Kidney (tissue), 14 donors: ENCODE results near the gene TF. TPM values are rescaled to one million over a fixed set of nuclear protein-coding genes. Genes with fewer than 3 reads are reported as not detected.

Source experiments
- DNase-seq, 5 donors: peaks; one replicate each; pipeline ENCODE4 v3.0.0-alpha.2; 2013 to 2020
- FAIRE-seq: peaks from 2 replicates; lab custom pipeline; 2012; peaks lifted over from hg19 to GRCh38; lab: Jason Lieb, UNC
- H3K27ac ChIP-seq, 2 donors: one replicate each; pipeline ENCODE4 v1.7.0; 2013; ENCODE audit warnings: low read depth in 2 of 2, low read length in 2 of 2, inconsistent platforms in 1 of 2
- H3K27me3 ChIP-seq: one replicate; pipeline ENCODE4 v1.7.1; 2013; ENCODE audit warnings: low read length, inconsistent platforms; ENCODE audit not compliant: control insufficient read depth, insufficient read depth
- H3K36me3 ChIP-seq, 3 donors: one replicate each; pipeline versions ENCODE4 v1.7.0 to v1.7.1; 2013; ENCODE audit warnings: low read length in 3 of 3, control low read depth in 1 of 3, inconsistent platforms in 1 of 3; ENCODE audit not compliant: insufficient read depth in 3 of 3, control insufficient read depth in 2 of 3
- H3K4me1 ChIP-seq, 3 donors: one replicate each; pipeline versions ENCODE4 v1.7.0 to v1.7.1; 2013; ENCODE audit warnings: low read length in 3 of 3, inconsistent platforms in 1 of 3, low read depth in 1 of 3; ENCODE audit not compliant: control insufficient read depth in 2 of 3, insufficient read depth in 2 of 3
- H3K4me3 ChIP-seq, 3 donors: one replicate each; pipeline versions ENCODE4 v1.7.0 to v1.8.1; 2013; ENCODE audit warnings: low read length in 3 of 3, control low read depth in 1 of 3, inconsistent platforms in 1 of 3
- H3K9ac ChIP-seq, 3 donors: one replicate each; pipeline versions ENCODE4 v1.7.0 to v1.7.1; 2013; ENCODE audit warnings: low read length in 3 of 3, control low read depth in 1 of 3, inconsistent platforms in 1 of 3
- H3K9me3 ChIP-seq, 3 donors: one replicate each; pipeline versions ENCODE4 v1.7.0 to v1.7.1; 2013; ENCODE audit warnings: low read length in 3 of 3, control low read depth in 1 of 3, inconsistent platforms in 1 of 3; ENCODE audit not compliant: control insufficient read depth in 2 of 3, insufficient read depth in 1 of 3
- CTCF ChIP-seq: IDR thresholded peaks from 3 replicates; pipeline ENCODE4 v1.5.1; 2012; ENCODE audit warnings: mild to moderate bottlenecking, moderate library complexity, borderline replicate concordance; ENCODE audit not compliant: insufficient read depth; ENCODE audit errors: extremely low read depth
- intact Hi-C: fragments of 100-400 bp; cut with DNase I; formaldehyde crosslinking; loops from one replicate; pipeline ENCODE4 v1.11.1; 2022
- polyA plus RNA-seq: library from polyadenylated mRNA; stranded (reverse); fragments of 350-450 nt; fragmentation: Illumina TruSeq; extraction: RNeasy Lipid Tissue Mini Kit (QIAGEN cat#74804); gene quantifications from one replicate; pipeline ENCODE4 v1.2.3, GENCODE V29; 2014; ENCODE audit warnings: low read depth, low replicate concordance; ENCODE audit not compliant: insufficient read depth
- total RNA-seq: library from RNA; stranded (reverse); fragmentation: NEBNext Ultra II Directional; extraction: Animal tissue kit (Norgen Biotek cat#: 25700); gene quantifications from one replicate; pipeline ENCODE4 v1.2.1, GENCODE V29; 2021
- donor health status: control.
- donor health status: control.
- donor health status: control.
- donor health status: control.
- donor health status: control.
- donor health status: DM: yes; HTN: yes; CAD: no.
- donor health status: Normal renal cell carcinoma (clear cell type).

The TF gene
- total and polyA plus RNA-seq, 2 donors from 2014 or later = 0.88 to 1.4 TPM

DNA sequence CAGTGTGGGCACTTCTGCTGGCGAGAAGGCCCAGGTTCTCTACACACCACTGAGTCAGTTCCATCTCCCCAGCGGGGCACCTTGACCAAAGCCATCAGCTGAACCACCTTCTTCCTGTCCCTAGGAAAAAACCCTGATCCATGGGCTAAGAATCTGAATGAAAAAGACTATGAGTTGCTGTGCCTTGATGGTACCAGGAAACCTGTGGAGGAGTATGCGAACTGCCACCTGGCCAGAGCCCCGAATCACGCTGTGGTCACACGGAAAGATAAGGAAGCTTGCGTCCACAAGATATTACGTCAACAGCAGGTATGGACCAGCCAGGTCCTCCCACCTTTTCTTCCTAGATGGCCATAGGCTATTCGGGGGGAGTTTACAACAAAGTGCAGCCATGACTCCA is 29.1 kb downstream of the TF start:
- H3K27ac ChIP-seq = no peak overlapping the region
- FAIRE-seq (no peak), DNase-seq (no peak)
- H3K4me3 ChIP-seq = no peak overlapping the region
- no peaks in the 10 kb centered on the region for H3K36me3 ChIP-seq
- H3K9me3 ChIP-seq = no peaks in the 10 kb centered on the region
- TF ChIP-seq CTCF = no peak
- H3K27me3 ChIP-seq = no peaks in the 10 kb centered on the region
- H3K9ac ChIP-seq = no peak overlapping the region
- intact Hi-C loops = no loop called here
- H3K4me1 ChIP-seq = no peaks in the 10 kb centered on the region

GRCh38 chr3:133775835-133776234 is 29.6 kb downstream of the TF start:
- Histone ChIP-seq H3K4me3 (no peak overlapping the region), H3K36me3 (no peaks in the 10 kb centered on the region), H3K27ac (no peak overlapping the region), H3K27me3 (no peaks in the 10 kb centered on the region), H3K9ac (no peak overlapping the region), H3K4me1 (no peaks in the 10 kb centered on the region), H3K9me3 (no peaks in the 10 kb centered on the region)
- intact Hi-C loops = no loop called here
- DNase-seq (no peak), FAIRE-seq (no peak)
- TF ChIP-seq CTCF = no peak

DNA sequence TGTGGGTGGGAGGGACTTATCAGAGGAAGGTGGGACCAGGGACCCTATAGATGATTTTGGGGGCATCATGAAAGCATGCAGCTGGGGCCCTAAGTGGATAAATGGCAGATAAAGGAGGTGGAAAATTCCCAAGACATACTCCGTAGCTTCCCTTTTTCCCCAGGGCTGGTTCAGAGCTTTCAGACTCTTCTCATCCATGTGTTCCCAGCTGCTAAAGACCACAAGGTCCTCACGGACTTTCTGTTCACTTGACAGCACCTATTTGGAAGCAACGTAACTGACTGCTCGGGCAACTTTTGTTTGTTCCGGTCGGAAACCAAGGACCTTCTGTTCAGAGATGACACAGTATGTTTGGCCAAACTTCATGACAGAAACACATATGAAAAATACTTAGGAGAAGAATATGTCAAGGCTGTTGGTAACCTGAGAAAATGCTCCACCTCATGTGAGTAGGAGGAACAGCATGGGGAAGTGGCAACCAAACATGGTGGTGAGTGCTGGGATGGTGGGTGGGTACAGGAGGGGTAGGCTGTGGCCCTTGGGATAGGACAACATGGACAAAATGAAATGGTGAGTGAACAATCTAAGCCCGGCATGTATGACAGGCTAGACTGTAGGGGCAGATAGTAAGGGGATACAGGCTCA is 30.7 kb downstream of the TF start:
- no peaks in the 10 kb centered on the region for H3K9me3 ChIP-seq
- H3K27me3 ChIP-seq = no peaks in the 10 kb centered on the region
- H3K9ac ChIP-seq = no peak overlapping the region
- intact Hi-C loops = no loop called here
- no peaks in the 10 kb centered on the region for H3K4me1 ChIP-seq
- H3K4me3 ChIP-seq = no peak overlapping the region
- no peaks in the 10 kb centered on the region for H3K36me3 ChIP-seq
- FAIRE-seq (no peak), DNase-seq (no peak)
- no peak overlapping the region for H3K27ac ChIP-seq
- TF ChIP-seq CTCF = no peak
